COLO829 (cell line): ENCODE measurements around the gene SPSB4.

Experiments used
- DNase-seq: peaks from one replicate; pipeline ENCODE4 v3.0.0; 2012; ENCODE audit warnings: low spot score

SPSB4 gene

GRCh38 chr3:141076036-141076773 lies 25.1 kb downstream of the SPSB4 start:
- DNase-seq = no peak

GRCh38 chr3:141076797-141077571 lies 25.8 kb downstream of the SPSB4 start:
- no peak for DNase-seq

GRCh38 chr3:141077631-141078030 lies 26.5 kb downstream of the SPSB4 start:
- DNase-seq = no peak

- DNase-seq = no peak
Observed at GRCh38 chr3:141078200-141078599, 27.1 kb downstream of the SPSB4 start.

- no peak for DNase-seq
Observed at GRCh38 chr3:141080431-141080830, 29.3 kb downstream of the SPSB4 start.

- no peak for DNase-seq
Observed at GRCh38 chr3:141081141-141081795, 30.1 kb downstream of the SPSB4 start.

- DNase-seq = no peak
Observed at GRCh38 chr3:141082064-141082463, 30.9 kb downstream of the SPSB4 start.

- no peak for DNase-seq
Observed at GRCh38 chr3:141083226-141083625, 32.1 kb downstream of the SPSB4 start.

GRCh38 chr3:141083836-141084649 lies 32.9 kb downstream of the SPSB4 start:
- DNase-seq = no peak

GRCh38 chr3:141085343-141086070 lies 34.4 kb downstream of the SPSB4 start:
- DNase-seq = no peak

- no peak for DNase-seq
Observed at GRCh38 chr3:141086188-141086587, 35.0 kb downstream of the SPSB4 start.

GRCh38 chr3:141087076-141087777 lies 36.1 kb downstream of the SPSB4 start:
- DNase-seq = no peak

- no peak for DNase-seq
Observed at GRCh38 chr3:141087778-141088130, 36.6 kb downstream of the SPSB4 start.

- no peak for DNase-seq
Observed at GRCh38 chr3:141089339-141090152, 38.4 kb downstream of the SPSB4 start.

- DNase-seq = no peak
Observed at GRCh38 chr3:141091426-141091825, 40.3 kb downstream of the SPSB4 start.

- no peak for DNase-seq
Observed at GRCh38 chr3:141092663-141093062, 41.5 kb downstream of the SPSB4 start.

- no peak for DNase-seq
Observed at GRCh38 chr3:141093397-141093796, 42.2 kb downstream of the SPSB4 start.

- DNase-seq = no peak
Observed at GRCh38 chr3:141093971-141094684, 43.0 kb downstream of the SPSB4 start.

- DNase-seq = no peak
Observed at GRCh38 chr3:141094790-141095545, 43.8 kb downstream of the SPSB4 start.
